GM15510 (cell line): ENCODE data around the gene SH2D7.

Source experiments
- POLR2A ChIP-seq: IDR thresholded peaks from 3 replicates; pipeline ENCODE4 v1.6.1; 2011; ENCODE audit warnings: borderline replicate concordance; ENCODE audit not compliant: insufficient read length; ENCODE audit errors: extremely low read depth

Gene SH2D7

GRCh38 chr15:78092261-78093041, at the start of gene SH2D7:
SH2D7 (plus strand) TSS chr15:78092561; CDS start chr15:78092585, 24 bp downstream.
- no peak for TF ChIP-seq POLR2A

GRCh38 chr15:78044407-78045155, 47.8 kb upstream of the SH2D7 start:
- TF ChIP-seq POLR2A = no peak

GRCh38 chr15:78045189-78045588, 47.2 kb upstream of the SH2D7 start:
- TF ChIP-seq POLR2A = no peak

GRCh38 chr15:78046796-78047341, 45.5 kb upstream of the SH2D7 start:
- TF ChIP-seq POLR2A = no peak

GRCh38 chr15:78047761-78048627, 44.4 kb upstream of the SH2D7 start:
- no peak for TF ChIP-seq POLR2A

GRCh38 chr15:78048628-78048920, 43.8 kb upstream of the SH2D7 start:
- TF ChIP-seq POLR2A = no peak

- no peak for TF ChIP-seq POLR2A
These were observed 42.5 kb upstream of the SH2D7 start for GRCh38 chr15:78049691-78050440.

GRCh38 chr15:78050441-78050809, 41.9 kb upstream of the SH2D7 start:
- no peak for TF ChIP-seq POLR2A

GRCh38 chr15:78050826-78051225, 41.5 kb upstream of the SH2D7 start:
- no peak for TF ChIP-seq POLR2A

- TF ChIP-seq POLR2A = no peak
These were observed 40.8 kb upstream of the SH2D7 start for GRCh38 chr15:78051596-78051995.

- TF ChIP-seq POLR2A = no peak
These were observed 40.4 kb upstream of the SH2D7 start for GRCh38 chr15:78052001-78052401.

- no peak for TF ChIP-seq POLR2A
These were observed 39.8 kb upstream of the SH2D7 start for GRCh38 chr15:78052545-78052944.

- TF ChIP-seq POLR2A = no peak
These were observed 37.8 kb upstream of the SH2D7 start for GRCh38 chr15:78054518-78054917.

- TF ChIP-seq POLR2A = no peak
These were observed 37.4 kb upstream of the SH2D7 start for GRCh38 chr15:78054966-78055365.
